K562 (cell line): ENCODE results near the gene MVB12B. TPM values are rescaled to one million over a fixed set of nuclear protein-coding genes. Genes with fewer than 3 reads are reported as not detected.

Source experiments
- ATAC-seq: fragments of 200-7000 bp; cut with Tn5 transposase; 3 replicates; pipeline ENCODE4 v1.9.1; 2020; ENCODE audit warnings: moderate library complexity
- BruUV-seq: library from RNA; stranded (reverse); fragments of 400-500 nt; replicated peaks from 2 replicates; lab custom pipeline; 2021; lab: Mats Ljungman, UMichigan
- CTCF ChIA-PET: fragments of 300-600 bp; formaldehyde crosslinking; extraction: SDS; loops from one replicate; lab custom pipeline; 2021; ENCODE audit warnings: low intra/inter-chr PET ratio; lab: Yijun Ruan, JAX
- POLR2A ChIA-PET: fragments of 300-600, 350-650 bp; sonication (Branson Sonifier 250); formaldehyde crosslinking; extraction: SDS; loops from one replicate; lab custom pipeline; 2021; ENCODE audit warnings: antibody characterized with exemption, inconsistent platforms; lab: Yijun Ruan, JAX
- DNase-seq, 4 experiments: peaks; one replicate each; pipeline versions ENCODE4 v3.0.0 to v3.0.0-alpha.2; 2011 to 2018; ENCODE audit warnings: low spot score in 3 of 4, mixed read lengths in 3 of 4; ENCODE audit errors: extremely low read depth in 1 of 4
- FAIRE-seq: peaks from 2 replicates; lab custom pipeline; 2011; peaks lifted over from hg19 to GRCh38; lab: Jason Lieb, UNC
- H2AFZ ChIP-seq: 2 replicates; pipeline ENCODE4 v1.6.0; 2011; ENCODE audit warnings: low read depth, low read length, control low read depth, inconsistent platforms
- H3K27ac ChIP-seq: fragments of 200-600 bp; 3 replicates; pipeline ENCODE4 v1.8.0; 2011; ENCODE audit warnings: low read depth, mild to moderate bottlenecking, control low read depth, inconsistent platforms, low read length, moderate library complexity, mixed read lengths; ENCODE audit errors: extremely low read depth
- H3K27me3 ChIP-seq, 2 experiments: fragments of 300-600 bp in 1 of 2; 2 replicates in 1 of 2; 3 replicates in 1 of 2; pipeline versions ENCODE4 v1.6.0 to v1.8.0; 2011; ENCODE audit warnings: inconsistent platforms in 2 of 2, low read length in 2 of 2, mild to moderate bottlenecking in 1 of 2, mixed read lengths in 1 of 2, moderate library complexity in 1 of 2; ENCODE audit not compliant: control insufficient read depth in 2 of 2, insufficient read depth in 2 of 2
- H3K36me3 ChIP-seq: fragments of 300-600 bp; 3 replicates; pipeline ENCODE4 v1.8.0; 2011; ENCODE audit warnings: mild to moderate bottlenecking, low read length, inconsistent platforms; ENCODE audit not compliant: control insufficient read depth, insufficient read depth
- H3K4me1 ChIP-seq, 2 experiments: fragments of 200-600 bp in 1 of 2; replicated peaks in 1 of 2; 2 replicates in 1 of 2; 3 replicates in 1 of 2; pipeline versions ENCODE4 v1.5.1 to v1.8.0; 2011; ENCODE audit warnings: inconsistent platforms in 2 of 2, low read length in 2 of 2, mild to moderate bottlenecking in 1 of 2, mixed read lengths in 1 of 2, moderate library complexity in 1 of 2; ENCODE audit not compliant: control insufficient read depth in 2 of 2, insufficient read depth in 2 of 2
- H3K4me2 ChIP-seq: 2 replicates; pipeline ENCODE4 v1.6.1; 2011; ENCODE audit warnings: low read length, control low read depth, inconsistent platforms, mixed read lengths; ENCODE audit not compliant: insufficient read depth
- H3K4me3 ChIP-seq: fragments of 200-600 bp; sonication (generic), shearing (Covaris generic); 2 replicates; pipeline ENCODE4 v1.5.1; 2016; ENCODE audit warnings: control low read depth, inconsistent platforms
- H3K79me2 ChIP-seq: fragments of 200-600 bp; 3 replicates; pipeline ENCODE4 v1.8.0; 2011; ENCODE audit warnings: low read length, inconsistent platforms; ENCODE audit not compliant: control insufficient read depth, insufficient read depth
- H3K9ac ChIP-seq, 2 experiments: 2 replicates each; pipeline versions ENCODE4 v1.6.0 to v1.6.1; 2011; ENCODE audit warnings: low read depth in 2 of 2, low read length in 2 of 2, control low read depth in 1 of 2, inconsistent platforms in 1 of 2, mild to moderate bottlenecking in 1 of 2, mixed read lengths in 1 of 2; ENCODE audit not compliant: insufficient read depth in 1 of 2
- H3K9me1 ChIP-seq: one replicate; pipeline ENCODE4 v1.6.0; 2011; ENCODE audit warnings: inconsistent platforms, mild to moderate bottlenecking, low read length, moderate library complexity; ENCODE audit not compliant: control insufficient read depth, insufficient read depth
- H3K9me3 ChIP-seq: replicated peaks from 2 replicates; pipeline ENCODE4 v1.5.1; 2011; ENCODE audit warnings: low read depth, low read length, inconsistent platforms; ENCODE audit not compliant: control insufficient read depth, insufficient read depth
- H4K20me1 ChIP-seq: replicated peaks from 2 replicates; pipeline ENCODE4 v1.6.1; 2011; ENCODE audit warnings: low read length, inconsistent platforms, mixed read lengths; ENCODE audit not compliant: control insufficient read depth, insufficient read depth
- ATF7 ChIP-seq: fragments of 450-650 bp; IDR thresholded peaks from 2 replicates; pipeline ENCODE4 v1.7.1; 2014; ENCODE audit warnings: mild to moderate bottlenecking, moderate library complexity
- MLX ChIP-seq, 2 experiments: fragments of 450-650 bp in 1 of 2; sonication (generic) in 1 of 2; formaldehyde crosslinking; conservative IDR thresholded peaks; 2 replicates each; pipeline versions ENCODE4 v1.4.0 to v1.8.1; 2020 to 2022; ENCODE audit warnings: mild to moderate bottlenecking in 1 of 2, missing genetic modification reagents in 1 of 2
- MXD1 ChIP-seq: fragments of 250-450 bp; sonication (Bioruptor Pico); IDR thresholded peaks from 2 replicates; pipeline ENCODE4 v1.8.0; 2021; ENCODE audit warnings: borderline replicate concordance, mild to moderate bottlenecking, moderate library complexity; ENCODE audit not compliant: poor library complexity, severe bottlenecking
- NR4A1 ChIP-seq, 2 experiments: fragments of 250-450 bp in 1 of 2; fragments of 450-650 bp in 1 of 2; sonication (Bioruptor Pico) in 1 of 2; IDR thresholded peaks; 2 replicates each; pipeline versions ENCODE4 v1.4.0 to v1.6.1; 2016 to 2020; ENCODE audit warnings: mild to moderate bottlenecking in 2 of 2, missing compliant biosample characterization in 1 of 2, missing genetic modification characterization in 1 of 2, moderate library complexity in 1 of 2
- NUFIP1 ChIP-seq: fragments of 450-650 bp; IDR thresholded peaks from 2 replicates; pipeline ENCODE4 v1.6.1; 2018; ENCODE audit not compliant: partially characterized antibody
- PREB ChIP-seq: sonication (generic); formaldehyde crosslinking; IDR thresholded peaks from 2 replicates; pipeline ENCODE4 v1.8.1; 2023; ENCODE audit warnings: mild to moderate bottlenecking, missing genetic modification reagents
- RBBP5 ChIP-seq: fragments of 200-600 bp; sonication (generic); IDR thresholded peaks from 2 replicates; pipeline ENCODE4 v1.6.1; 2012; ENCODE audit warnings: borderline replicate concordance, mild to moderate bottlenecking, low read length, control low read depth, inconsistent platforms; ENCODE audit not compliant: insufficient read depth, poor library complexity, severe bottlenecking
- RBM25 ChIP-seq: fragments of 200-400 bp; formaldehyde crosslinking; IDR thresholded peaks from 2 replicates; pipeline ENCODE4 v1.6.1; 2018; ENCODE audit warnings: low read length, low read depth, moderate library complexity; ENCODE audit not compliant: severe bottlenecking
- ZNF311 ChIP-seq: fragments of 250-450 bp; sonication (Bioruptor Pico); IDR thresholded peaks from 2 replicates; pipeline ENCODE4 v1.4.0; 2020; ENCODE audit warnings: mild to moderate bottlenecking, moderate library complexity
- ZNF583 ChIP-seq: fragments of 250-450 bp; sonication (Bioruptor Pico); IDR thresholded peaks from 2 replicates; pipeline ENCODE4 v1.4.0; 2020
- WGBS: fragments of 100-300 bp; shearing (Covaris generic); methylation state at CpG from one replicate; pipeline ENCODE4 v1.1.6; 2016; ENCODE audit warnings: low coverage, mixed read lengths; ENCODE audit not compliant: insufficient coverage; ENCODE audit errors: missing lambda C conversion rate; 5-methylcytosine and 5-hydroxymethylcytosine counted together
- in situ Hi-C: fragments of 300-500 bp; cut with MboI; formaldehyde crosslinking; loops from 4 replicates; pipeline ENCODE4 v1.15.0; 2018; ENCODE audit warnings: inconsistent platforms, mixed read lengths
- intact Hi-C: fragments of 100-400 bp; cut with micrococcal nuclease; formaldehyde crosslinking; loops from 2 replicates; pipeline ENCODE4 v1.14.2; 2022
- polyA plus RNA-seq, 8 experiments: library from polyadenylated mRNA; depleted of rRNA in 4 of 8; stranded (reverse) in 5 of 8; unstranded in 3 of 8; fragments of >200 nt; fragmentation: Nextera tagmentation in 2 of 8; fragmentation: Illumina TruSeq in 1 of 8; extraction: Ambion mirVana in 2 of 8; extraction: Trizol in 1 of 8; gene quantifications; 2 replicates each; pipeline versions ENCODE4 v1.2.1 to v1.2.3, GENCODE V29; 2011 to 2014; ENCODE audit warnings: inconsistent platforms in 1 of 8, missing spikeins in 1 of 8
- total RNA-seq, 7 experiments: library from RNA; depleted of rRNA in 6 of 7; stranded (reverse); fragments of >200 nt in 6 of 7; fragmentation: Illumina TruSeq in 2 of 7; extraction: Trizol in 2 of 7; gene quantifications; 2 replicates each; pipeline versions ENCODE4 v1.2.1 to v1.2.3, GENCODE V29; 2011 to 2021; ENCODE audit warnings: low replicate concordance in 1 of 7

MVB12B gene
- total and polyA plus RNA-seq, 9 of the 15 experiments (the other 6 are each of a cell fraction or from before 2014, with no cell fraction given): not detected

- TF ChIP-seq NR4A1 (CRISPR knock-in tag; IDR thresholded peaks at IDR 0.05) (no peak), NR4A1 (tag; IDR thresholded peaks at IDR 0.05) (no peak), ATF7 (no peak), ZNF311 (CRISPR knock-in tag) (no peak), RBM25 (no peak)
Observed at GRCh38 chr9:126399789-126400188, 73.2 kb downstream of the MVB12B start (continued).

- no peak overlapping the region for H3K9ac ChIP-seq
- WGBS: 2% methylated on average over 9 of the region's 11 CpGs
- no peaks in the 10 kb centered on the region for H3K9me1 ChIP-seq
- no peaks in the 10 kb centered on the region; the same call in 1 of the 2 replicates for H3K9me3 ChIP-seq
- intact Hi-C loops: no loop called here
- H3K36me3 ChIP-seq: no peaks in the 10 kb centered on the region
- peaks cover 28% of the 10 kb centered on the region for H4K20me1 ChIP-seq
- H3K4me3 ChIP-seq: no peak overlapping the region
- H3K27me3 ChIP-seq: peaks cover 33 to 72% of the 10 kb centered on the region in 2 experiments
- no peak overlapping the region for H3K4me2 ChIP-seq
- ChIA-PET CTCF (no interaction called here), POLR2A (no interaction called here)
- in situ Hi-C loops: no loop called here
- H3K79me2 ChIP-seq: no peaks in the 10 kb centered on the region
- no peak for FAIRE-seq
- no peak for DNase-seq
- no peak overlapping the region for H2AFZ ChIP-seq
- no peak overlapping the region for H3K27ac ChIP-seq
- no TSS peak for BruUV-seq
- no peak for TF ChIP-seq MLX (CRISPR knock-in tag; conservative IDR thresholded peaks at IDR 0.05)
- TF ChIP-seq NUFIP1: no peak
- TF ChIP-seq MXD1: no peak
- TF ChIP-seq PREB (CRISPR knock-in tag): no peak
- TF ChIP-seq ZNF583 (CRISPR knock-in tag): no peak
- TF ChIP-seq RBBP5: no peak
- ATAC-seq: no peak
- peaks cover 0 to 6% of the 10 kb centered on the region in 2 experiments; a peak in 1 of 5 replicates for H3K4me1 ChIP-seq
Observed at GRCh38 chr9:126400571-126400970, 73.9 kb downstream of the MVB12B start.
